H1 (cell line): Measurements from ENCODE around the gene ATG4D. TPM values are rescaled to one million over a fixed set of nuclear protein-coding genes. Genes with fewer than 3 reads are reported as not detected.

Source experiments
- EGR1 ChIP-seq: IDR thresholded peaks from 2 replicates; pipeline ENCODE4 v1.6.1; 2011; ENCODE audit warnings: low read depth, low read length, borderline replicate concordance
- POU5F1 ChIP-seq: IDR thresholded peaks from 2 replicates; pipeline ENCODE4 v1.6.1; 2011; ENCODE audit warnings: low read depth, mild to moderate bottlenecking, low read length, moderate library complexity
- SAP30 ChIP-seq: fragments of 300-600 bp; sonication (generic); IDR thresholded peaks from 2 replicates; pipeline ENCODE4 v1.7.1; 2012; ENCODE audit warnings: low read length, moderate library complexity, mild to moderate bottlenecking, inconsistent platforms; ENCODE audit not compliant: insufficient read depth, insufficient replicate concordance
- SIN3A ChIP-seq, 2 experiments: IDR thresholded peaks in 1 of 2; conservative IDR thresholded peaks in 1 of 2; 2 replicates each; pipeline ENCODE4 v1.6.1; 2011 to 2012; ENCODE audit warnings: low read length in 2 of 2, improper control_type of control experiment in 1 of 2, low read depth in 1 of 2, mild to moderate bottlenecking in 1 of 2
- SP4 ChIP-seq: IDR thresholded peaks from 2 replicates; pipeline ENCODE4 v1.6.1; 2012; ENCODE audit warnings: low read length, inconsistent platforms
- TEAD4 ChIP-seq: IDR thresholded peaks from 2 replicates; pipeline ENCODE4 v1.6.1; 2012; ENCODE audit warnings: low read depth, low read length, inconsistent platforms, mixed read lengths
- polyA plus RNA-seq, 7 experiments: library from polyadenylated mRNA; depleted of rRNA in 3 of 7; stranded (reverse) in 5 of 7; unstranded in 2 of 7; fragments of >200 nt in 5 of 7; fragments of 200-250 nt in 2 of 7; gene quantifications; 1 replicate in 5 of 7; 2 replicates in 1 of 7; 4 replicates in 1 of 7; pipeline versions ENCODE4 v1.2.1 to v1.2.3, GENCODE V29; 2011 to 2013; ENCODE audit warnings: missing spikeins in 2 of 7, mixed read lengths in 2 of 7
- total RNA-seq: library from RNA; stranded (reverse); fragmentation: NEBNext Ultra II Directional; extraction: Animal tissue kit (Norgen Biotek cat#: 25700); gene quantifications from 2 replicates; pipeline ENCODE4 v1.2.1, GENCODE V29; 2021

ATG4D gene
- total and polyA plus RNA-seq, 2 of the 8 experiments (the other 6 are each of a cell fraction or from before 2014, with no cell fraction given): 39.6 to 43.7 TPM

- TF ChIP-seq SP4 (no peak), EGR1 (no peak), TEAD4 (no peak), SAP30 (peak; percentile 66), POU5F1 (no peak), SIN3A (conservative IDR thresholded peaks at IDR 0.05 in 1 of 2, IDR thresholded peaks at IDR 0.05 in 1 of 2; ENCODE audit: low read depth in 1 of 2, low read length in 2 of 2) (peak in 1 of 2 experiments; percentile 25; a peak in 1 of 4 replicates)
These were observed 21.4 kb downstream of the ATG4D start (continued) for GRCh38 chr19:10565028-10565566.
